B cell (primary cell): ENCODE data around the gene BRIP1. TPM values are rescaled to one million over a fixed set of nuclear protein-coding genes. Genes with fewer than 3 reads are reported as not detected.
"Not testable (repeated sequence)": the region's sequence is repeated elsewhere in the genome, so short reads cannot be mapped to it uniquely, and the experiment has no call there.

Experiments
- ATAC-seq: fragments of 200-7000 bp; cut with Tn5 transposase; one replicate; pipeline ENCODE4 v1.10.0; 2021; ENCODE audit warnings: low read depth, mild to moderate bottlenecking, moderate number of reproducible peaks, moderate library complexity
- CTCF ChIA-PET: fragments of 350-600 bp; sonication (Branson Sonifier 250); formaldehyde crosslinking; loops from one replicate; lab custom pipeline; 2021; ENCODE audit warnings: antibody characterized with exemption, inconsistent platforms; lab: Charles Lee
- POLR2A ChIA-PET: fragments of 350-600 bp; sonication (Branson Sonifier 250); formaldehyde crosslinking; loops from one replicate; lab custom pipeline; 2021; ENCODE audit warnings: antibody characterized with exemption; lab: Charles Lee
- DNase-seq: peaks from one replicate; pipeline ENCODE4 v3.0.0; 2013
- H2AFZ ChIP-seq: 2 replicates; pipeline ENCODE4 v1.6.1; 2012; ENCODE audit warnings: mild to moderate bottlenecking, low read depth, low read length; ENCODE audit not compliant: insufficient read depth, poor library complexity, severe bottlenecking
- H3K27ac ChIP-seq, 2 donors: 1 replicate in 1 of 2; 2 replicates in 1 of 2; pipeline ENCODE4 v1.5.1; 2012 to 2013; ENCODE audit warnings: low read length in 2 of 2, mild to moderate bottlenecking in 2 of 2, moderate library complexity in 1 of 2
- H3K27me3 ChIP-seq, 4 experiments: fragments of 200-600 bp in 1 of 4; sonication (generic) in 1 of 4; replicated peaks in 1 of 4; 1 replicate in 2 of 4; 2 replicates in 2 of 4; pipeline versions ENCODE4 v1.6.1 to v1.7.0; 2013 to 2016; ENCODE audit warnings: low read length in 3 of 4, mild to moderate bottlenecking in 2 of 4, mixed read lengths in 1 of 4, moderate library complexity in 1 of 4; ENCODE audit not compliant: insufficient read depth in 4 of 4, control insufficient read depth in 3 of 4; ENCODE audit errors: control extremely low read depth in 1 of 4
- H3K36me3 ChIP-seq, 2 experiments: replicated peaks in 1 of 2; 1 replicate in 1 of 2; 2 replicates in 1 of 2; pipeline versions ENCODE4 v1.6.1 to v1.7.1; 2013; ENCODE audit warnings: low read length in 1 of 2; ENCODE audit not compliant: insufficient read depth in 2 of 2, control insufficient read depth in 1 of 2; ENCODE audit errors: control extremely low read depth in 1 of 2, extremely low read depth in 1 of 2
- H3K4me1 ChIP-seq, 2 donors: fragments of 200-600 bp in 1 of 2; sonication (generic) in 1 of 2; 1 replicate in 1 of 2; 2 replicates in 1 of 2; pipeline versions ENCODE4 v1.5.1 to v1.6.1; 2013 to 2017; ENCODE audit warnings: low read length in 2 of 2; ENCODE audit not compliant: control insufficient read depth in 2 of 2, insufficient read depth in 2 of 2
- H3K4me2 ChIP-seq: replicated peaks from 2 replicates; pipeline ENCODE3; 2012; ENCODE audit warnings: mild to moderate bottlenecking, low read depth, low read length; ENCODE audit not compliant: poor library complexity, severe bottlenecking
- H3K4me3 ChIP-seq, 5 experiments: fragments of 200-600 bp in 1 of 5; sonication (generic) in 1 of 5; 1 replicate in 3 of 5; 2 replicates in 2 of 5; pipeline versions ENCODE4 v1.5.1 to v1.7.0; 2011 to 2016; ENCODE audit warnings: low read length in 4 of 5, mild to moderate bottlenecking in 4 of 5, low read depth in 2 of 5, control low read depth in 1 of 5, moderate library complexity in 1 of 5; ENCODE audit not compliant: insufficient read depth in 1 of 5; ENCODE audit errors: control extremely low read depth in 1 of 5, extremely low read depth in 1 of 5
- H3K79me2 ChIP-seq: fragments of 200-600 bp; sonication (generic); one replicate; pipeline ENCODE4 v1.6.0; 2016; ENCODE audit warnings: low read length; ENCODE audit not compliant: control insufficient read depth, insufficient read depth
- H3K9ac ChIP-seq: fragments of 200-600 bp; sonication (generic); 2 replicates; pipeline ENCODE4 v1.6.1; 2017; ENCODE audit warnings: mild to moderate bottlenecking, low read length, moderate library complexity
- H3K9me3 ChIP-seq, 3 donors: one replicate each; pipeline versions ENCODE4 v1.6.1 to v1.7.1; 2013; ENCODE audit warnings: low read length in 2 of 3; ENCODE audit not compliant: control insufficient read depth in 2 of 3, insufficient read depth in 1 of 3; ENCODE audit errors: control extremely low read depth in 1 of 3
- H4K20me1 ChIP-seq: 2 replicates; pipeline ENCODE4 v1.6.0; 2012; ENCODE audit warnings: mild to moderate bottlenecking, low read length; ENCODE audit not compliant: insufficient read depth, control insufficient read depth, poor library complexity, severe bottlenecking
- H3K27ac Mint-ChIP-seq: one replicate; pipeline ENCODE4 v1.8.0; 2021; ENCODE audit warnings: mixed read lengths
- H3K27me3 Mint-ChIP-seq: one replicate; pipeline ENCODE4 v1.8.0; 2021; ENCODE audit warnings: mixed read lengths
- H3K4me1 Mint-ChIP-seq: one replicate; pipeline ENCODE4 v1.8.0; 2021; ENCODE audit warnings: mixed read lengths
- H3K4me3 Mint-ChIP-seq: one replicate; pipeline ENCODE4 v1.8.0; 2021; ENCODE audit warnings: mixed read lengths
- H3K9me3 Mint-ChIP-seq: one replicate; pipeline ENCODE4 v1.8.0; 2022; ENCODE audit warnings: mixed read lengths; ENCODE audit not compliant: insufficient read depth
- EZH2 ChIP-seq: IDR thresholded peaks from 2 replicates; pipeline ENCODE4 v1.6.1; 2012; ENCODE audit warnings: borderline replicate concordance, low read depth, mild to moderate bottlenecking, moderate library complexity, low read length; ENCODE audit not compliant: insufficient read depth, poor library complexity, severe bottlenecking
- WGBS: methylation state at CpG from one replicate; pipeline ENCODE4 v1.1.5; 2013; ENCODE audit warnings: missing lambda C conversion rate; ENCODE audit not compliant: insufficient coverage; 5-methylcytosine and 5-hydroxymethylcytosine counted together
- intact Hi-C: fragments of 100-400 bp; cut with micrococcal nuclease; formaldehyde crosslinking; loops from one replicate; pipeline ENCODE4 v1.10.0; 2022
- polyA plus RNA-seq: library from polyadenylated mRNA; depleted of rRNA; stranded (reverse); fragments of >200 nt; gene quantifications from 2 replicates; pipeline ENCODE4 v1.2.3, GENCODE V29; 2012
- total RNA-seq, 2 donors: library from RNA; stranded (reverse); fragments of 120-200 nt in 1 of 2; gene quantifications; 1 replicate in 1 of 2; 2 replicates in 1 of 2; pipeline versions ENCODE4 v1.2.3 to v1.2.4, GENCODE V29; 2013 to 2022
- TF ChIP-seq, protein P1 (sequence below): fragments of 200-600 bp; IDR thresholded peaks from one replicate; pipeline ENCODE4 v1.8.0; 2022; ENCODE audit warnings: antibody characterized with exemption, mild to moderate bottlenecking

The BRIP1 gene
- total and polyA plus RNA-seq, 2 donors (not counting 1 experiment from before 2014, with no cell fraction given): 0.89 to 2.4 TPM

DNA sequence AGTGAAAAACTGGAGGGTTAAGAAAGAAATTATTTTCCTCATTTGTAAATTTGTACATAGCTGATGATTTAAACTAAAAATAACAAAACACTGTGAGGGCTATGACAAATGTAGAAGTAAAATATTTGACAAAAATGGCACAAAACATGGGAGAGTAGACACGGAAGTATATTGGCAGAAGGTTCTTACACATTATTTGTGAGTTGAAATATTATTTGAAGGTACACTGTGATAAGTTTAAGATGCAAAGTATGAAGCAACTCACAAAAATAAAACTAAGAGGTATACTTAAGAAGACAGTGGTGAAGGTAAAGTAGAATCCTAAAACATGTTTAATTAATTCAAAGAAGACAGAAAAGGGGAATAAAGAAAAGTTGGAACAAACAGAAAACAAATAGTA lies 34.6 kb downstream of the BRIP1 start:
- H3K4me1 ChIP-seq: no peaks in the 10 kb centered on the region
- no peak for DNase-seq

DNA sequence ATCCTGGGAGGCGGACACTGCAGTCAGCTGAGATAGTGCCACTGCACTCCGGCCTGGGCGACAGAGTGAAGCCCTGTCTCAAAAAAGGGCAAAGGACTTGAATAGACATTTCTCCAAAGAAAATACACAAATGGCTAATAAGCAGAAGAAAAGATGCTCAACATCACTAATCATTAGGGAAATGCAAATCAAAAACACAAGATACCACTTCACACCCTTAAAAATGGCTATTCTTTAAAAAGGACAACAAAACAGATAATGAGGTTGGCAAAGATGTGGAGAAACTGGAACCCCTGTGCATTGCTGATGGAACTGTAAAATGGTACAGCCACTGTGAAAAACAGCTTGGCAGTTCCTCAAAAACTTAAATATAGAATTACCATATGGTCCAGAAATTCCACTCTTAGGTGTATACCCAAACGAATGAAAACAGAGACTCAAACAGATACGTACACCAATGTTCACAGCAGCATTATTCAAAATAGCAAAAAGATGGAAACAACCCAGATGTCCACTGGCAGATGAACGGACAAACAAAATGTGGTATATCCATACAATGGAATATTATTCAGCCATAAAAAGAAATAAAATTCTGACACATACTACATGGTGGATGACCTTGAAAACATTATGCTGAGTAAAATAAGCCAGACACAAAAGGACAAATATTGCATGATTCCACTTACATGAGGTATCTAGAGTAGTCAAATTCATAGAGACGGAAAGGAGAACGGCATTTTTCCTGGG lies 35.5 kb downstream of the BRIP1 start:
- H3K4me3 Mint-ChIP-seq: no peak overlapping the region
- TF ChIP-seq, protein P1, sequence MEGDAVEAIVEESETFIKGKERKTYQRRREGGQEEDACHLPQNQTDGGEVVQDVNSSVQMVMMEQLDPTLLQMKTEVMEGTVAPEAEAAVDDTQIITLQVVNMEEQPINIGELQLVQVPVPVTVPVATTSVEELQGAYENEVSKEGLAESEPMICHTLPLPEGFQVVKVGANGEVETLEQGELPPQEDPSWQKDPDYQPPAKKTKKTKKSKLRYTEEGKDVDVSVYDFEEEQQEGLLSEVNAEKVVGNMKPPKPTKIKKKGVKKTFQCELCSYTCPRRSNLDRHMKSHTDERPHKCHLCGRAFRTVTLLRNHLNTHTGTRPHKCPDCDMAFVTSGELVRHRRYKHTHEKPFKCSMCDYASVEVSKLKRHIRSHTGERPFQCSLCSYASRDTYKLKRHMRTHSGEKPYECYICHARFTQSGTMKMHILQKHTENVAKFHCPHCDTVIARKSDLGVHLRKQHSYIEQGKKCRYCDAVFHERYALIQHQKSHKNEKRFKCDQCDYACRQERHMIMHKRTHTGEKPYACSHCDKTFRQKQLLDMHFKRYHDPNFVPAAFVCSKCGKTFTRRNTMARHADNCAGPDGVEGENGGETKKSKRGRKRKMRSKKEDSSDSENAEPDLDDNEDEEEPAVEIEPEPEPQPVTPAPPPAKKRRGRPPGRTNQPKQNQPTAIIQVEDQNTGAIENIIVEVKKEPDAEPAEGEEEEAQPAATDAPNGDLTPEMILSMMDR: no peak
- no peak for TF ChIP-seq EZH2
- intact Hi-C loops: no loop called here
- H4K20me1 ChIP-seq: no peaks in the 10 kb centered on the region
- no peak overlapping the region for H3K27ac Mint-ChIP-seq
- H3K4me2 ChIP-seq: no peak overlapping the region
- DNase-seq (no peak), ATAC-seq (no peak)
- no peaks in the 10 kb centered on the region for H3K9me3 Mint-ChIP-seq
- no peak overlapping the region for H3K4me3 ChIP-seq
- H3K36me3 ChIP-seq: no peaks in the 10 kb centered on the region
- ChIA-PET CTCF (interaction anchor here (0.8 kb wide), 1 partner anchor 9 kb away, joined by 5 read pairs; no protein-coding TSS in a partner anchor), POLR2A (no interaction called here)
- H2AFZ ChIP-seq: no peak overlapping the region
- H3K9ac ChIP-seq: no peak overlapping the region
- H3K4me1 ChIP-seq: no peaks in the 10 kb centered on the region
- H3K79me2 ChIP-seq: no peaks in the 10 kb centered on the region
- no peaks in the 10 kb centered on the region for H3K27me3 Mint-ChIP-seq
- H3K27ac ChIP-seq: no peak overlapping the region
- 100% methylated on average over 2 of the region's 8 CpGs for WGBS
- H3K4me1 Mint-ChIP-seq: no peaks in the 10 kb centered on the region
- H3K27me3 ChIP-seq: no peaks in the 10 kb centered on the region
- no peaks in the 10 kb centered on the region for H3K9me3 ChIP-seq

More for the DNA sequence above, 34.6 kb downstream of the BRIP1 start:
- H2AFZ ChIP-seq: no peak overlapping the region
- H3K27me3 ChIP-seq: no peaks in the 10 kb centered on the region
- no peak overlapping the region for H3K9ac ChIP-seq
- H3K9me3 Mint-ChIP-seq: no peaks in the 10 kb centered on the region
- H3K27me3 Mint-ChIP-seq: no peaks in the 10 kb centered on the region
- intact Hi-C loops: no loop called here
- no peak overlapping the region for H3K4me3 ChIP-seq
- no peak overlapping the region for H3K4me3 Mint-ChIP-seq
- no peak overlapping the region for H3K4me2 ChIP-seq
- no peaks in the 10 kb centered on the region for H3K79me2 ChIP-seq
- H3K9me3 ChIP-seq: no peaks in the 10 kb centered on the region
- no peak overlapping the region for H3K27ac ChIP-seq
- H3K27ac Mint-ChIP-seq: no peak overlapping the region
- ChIA-PET CTCF (interaction anchor here (0.8 to 0.9 kb wide), 2 partner anchors 8 to 192 kb away, joined by 3 to 5 read pairs; no protein-coding TSS in a partner anchor), POLR2A (no interaction called here)
- no peaks in the 10 kb centered on the region for H4K20me1 ChIP-seq
- no CpG with 5 or more reads among the region's 1 CpG for whole genome bisulfite sequencing
- no peak for ATAC-seq
- no peaks in the 10 kb centered on the region for H3K36me3 ChIP-seq
- TF ChIP-seq EZH2: no peak
- TF ChIP-seq, protein P1: no peak
- no peaks in the 10 kb centered on the region for H3K4me1 Mint-ChIP-seq

DNA sequence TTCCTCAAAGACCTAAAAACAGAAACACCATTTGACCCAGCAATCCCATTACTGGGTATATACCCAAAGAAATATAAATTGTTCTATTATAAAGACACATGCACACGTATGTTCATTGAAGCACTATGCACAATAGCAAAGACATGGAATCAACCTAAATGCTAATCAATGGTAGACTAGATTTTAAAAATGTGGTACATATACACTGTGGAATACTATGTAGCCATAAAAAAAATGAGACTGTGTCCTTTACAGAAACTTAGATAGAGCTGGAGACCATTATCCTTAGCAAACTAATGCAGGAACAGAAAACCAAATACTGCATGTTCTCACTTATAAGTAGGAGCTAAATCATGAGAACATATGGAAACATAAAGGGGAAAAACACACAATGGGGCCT lies 36.5 kb downstream of the BRIP1 start:
- H3K27ac Mint-ChIP-seq, POLR2A ChIA-PET, H3K79me2 ChIP-seq, H3K9ac ChIP-seq, H3K27ac ChIP-seq, H3K4me1 ChIP-seq, H3K9me3 Mint-ChIP-seq, H3K4me3 Mint-ChIP-seq, H3K36me3 ChIP-seq, DNase-seq, CTCF ChIA-PET, H3K9me3 ChIP-seq, H3K4me2 ChIP-seq, H3K4me1 Mint-ChIP-seq, H4K20me1 ChIP-seq, H2AFZ ChIP-seq, H3K4me3 ChIP-seq, H3K27me3 ChIP-seq, ATAC-seq, intact Hi-C loops, H3K27me3 Mint-ChIP-seq: not testable (repeated sequence)
- WGBS: no CpG with 5 or more reads among the region's 1 CpG
